Measurements from ENCODE around the gene LRATD1. TPM values are rescaled to one million over a fixed set of nuclear protein-coding genes. Genes with fewer than 3 reads are reported as not detected.

The LRATD1 gene
- total and polyA plus RNA-seq, 2 donors (not counting 3 experiments of a cell fraction or from before 2014, with no cell fraction given): not detected

- Histone ChIP-seq H4K20me1 (replicated peaks; ENCODE audit: control insufficient read depth, extremely low read depth, insufficient read depth, low read length) (no peaks in the 10 kb centered on the region), H3K4me2 (ENCODE audit: insufficient read depth, low read length) (no peak overlapping the region), H3K9me1 (replicated peaks; ENCODE audit: control insufficient read depth, extremely low read depth, insufficient read depth, low read length) (no peaks in the 10 kb centered on the region), H3K27ac (ENCODE audit: insufficient read depth, low read depth, low read length) (no peak overlapping the region), H3K4me3 (replicated peaks in 1 of 3; ENCODE audit: insufficient read depth in 1 of 3, low read depth in 1 of 3, low read length in 3 of 3) (no peak overlapping the region), H3K27me3 (ENCODE audit: control insufficient read depth in 2 of 2, insufficient read depth in 2 of 2, low read length in 2 of 2) (no peaks in the 10 kb centered on the region), H3K9me3 (replicated peaks; ENCODE audit: control insufficient read depth, insufficient read depth, low read length) (no peaks in the 10 kb centered on the region), H3K79me2 (ENCODE audit: control insufficient read depth, insufficient read depth, low read length) (no peaks in the 10 kb centered on the region), H3K9ac (replicated peaks; ENCODE audit: extremely low read depth, insufficient read depth, low read length) (no peak overlapping the region), H3K4me1 (ENCODE audit: control insufficient read depth, extremely low read depth, insufficient read depth, low read length) (no peaks in the 10 kb centered on the region), H2AFZ (ENCODE audit: low read depth, low read length) (no peak overlapping the region), H3K36me3 (ENCODE audit: control insufficient read depth in 2 of 2, extremely low read depth in 1 of 2, insufficient read depth in 2 of 2, low read length in 2 of 2) (no peaks in the 10 kb centered on the region)
- TF ChIP-seq GATA2 (IDR thresholded peaks at IDR 0.05; ENCODE audit: insufficient read depth, insufficient read length, low read depth, low read length) (no peak), MAX (IDR thresholded peaks at IDR 0.05; ENCODE audit: insufficient read depth, insufficient read length) (no peak), POLR2A (IDR thresholded peaks at IDR 0.05; ENCODE audit: low read depth, low read length) (no peak), MYC (IDR thresholded peaks at IDR 0.05; ENCODE audit: low read depth, low read length) (no peak), JUN (IDR thresholded peaks at IDR 0.05; ENCODE audit: borderline replicate concordance, insufficient read depth, insufficient read length, low read depth) (no peak), POLR2AphosphoS5 (IDR thresholded peaks at IDR 0.05; ENCODE audit: insufficient read depth, low read depth, low read length) (no peak)
- intact Hi-C loops (cut with micrococcal nuclease) (no loop called here), dilution Hi-C loops (cut with MboI; ENCODE audit: extremely low pct_ligation_motif_present, low sequenced_read_pairs) (no loop called here)
- FAIRE-seq: no peak
- no peak for DNase-seq (ENCODE audit: low read depth, low spot score)
- BruUV-seq (replicated peaks): no TSS peak
- CTCF ChIA-PET: no interaction called here
- POLR2A ChIA-PET: no interaction called here
Observed at GRCh38 chr2:14623237-14623636, 9.3 kb upstream of the LRATD1 start.

- TF ChIP-seq EZH2 (IDR thresholded peaks at IDR 0.05; ENCODE audit: borderline replicate concordance, low read depth, low read length, severe bottlenecking): no peak
- no peak for TF ChIP-seq POLR2AphosphoS5 (IDR thresholded peaks at IDR 0.05; ENCODE audit: insufficient read depth, low read depth, low read length)
- no peak for TF ChIP-seq CTCF (IDR thresholded peaks at IDR 0.05; ENCODE audit: extremely low read depth in 1 of 2, insufficient read depth in 1 of 2, low read depth in 1 of 2, low read length in 2 of 2)
- TF ChIP-seq FOS (IDR thresholded peaks at IDR 0.05; ENCODE audit: borderline replicate concordance, insufficient read depth, low read length): no peak
- H3K4me1 ChIP-seq (ENCODE audit: control insufficient read depth, extremely low read depth, insufficient read depth, low read length): no peaks in the 10 kb centered on the region
- H3K4me2 ChIP-seq (ENCODE audit: insufficient read depth, low read length): no peak overlapping the region
- intact Hi-C loops (cut with micrococcal nuclease): no loop called here
- DNase-seq (ENCODE audit: low read depth, low spot score) (no peak), FAIRE-seq (no peak)
- H3K9me3 ChIP-seq (replicated peaks; ENCODE audit: control insufficient read depth, insufficient read depth, low read length): no peaks in the 10 kb centered on the region
- no peaks in the 10 kb centered on the region for H3K79me2 ChIP-seq (ENCODE audit: control insufficient read depth, insufficient read depth, low read length)
- dilution Hi-C loops (cut with MboI; ENCODE audit: extremely low pct_ligation_motif_present, low sequenced_read_pairs): no loop called here
- ChIA-PET POLR2A (no interaction called here), CTCF (no interaction called here)
- no peaks in the 10 kb centered on the region for H3K9me1 ChIP-seq (replicated peaks; ENCODE audit: control insufficient read depth, extremely low read depth, insufficient read depth, low read length)
- H3K27me3 ChIP-seq (ENCODE audit: control insufficient read depth in 2 of 2, insufficient read depth in 2 of 2, low read length in 2 of 2): peaks cover 2 to 4% of the 10 kb centered on the region in 2 experiments
- H3K9ac ChIP-seq (replicated peaks; ENCODE audit: extremely low read depth, insufficient read depth, low read length): no peak overlapping the region
- H3K27ac ChIP-seq (ENCODE audit: insufficient read depth, low read depth, low read length): no peak overlapping the region
- no TSS peak for BruUV-seq (replicated peaks)
- no peak overlapping the region for H3K4me3 ChIP-seq (replicated peaks in 1 of 3; ENCODE audit: insufficient read depth in 1 of 3, low read depth in 1 of 3, low read length in 3 of 3)
- no peaks in the 10 kb centered on the region for H4K20me1 ChIP-seq (replicated peaks; ENCODE audit: control insufficient read depth, extremely low read depth, insufficient read depth, low read length)
- H2AFZ ChIP-seq (ENCODE audit: low read depth, low read length): no peak overlapping the region
- no peaks in the 10 kb centered on the region for H3K36me3 ChIP-seq (ENCODE audit: control insufficient read depth in 2 of 2, extremely low read depth in 1 of 2, insufficient read depth in 2 of 2, low read length in 2 of 2)
Observed at GRCh38 chr2:14626873-14627272, 5.6 kb upstream of the LRATD1 start.

Measured in endothelial cell of umbilical vein (primary cell).